GM18870 (cell line): Measurements from ENCODE around the gene NRG4.
A peak's percentile ranks its signal among the peaks of the same experiment; 100 is the strongest.
"Not testable (repeated sequence)": the region's sequence is repeated elsewhere in the genome, so short reads cannot be mapped to it uniquely, and the experiment has no call there.

Experiments
- ATAC-seq: cut with Tn5 transposase; IDR thresholded peaks from one replicate; pipeline ENCODE4 v1.9.1; 2021; ENCODE audit warnings: moderate library complexity; ENCODE audit not compliant: unreplicated experiment

The NRG4 gene

DNA sequence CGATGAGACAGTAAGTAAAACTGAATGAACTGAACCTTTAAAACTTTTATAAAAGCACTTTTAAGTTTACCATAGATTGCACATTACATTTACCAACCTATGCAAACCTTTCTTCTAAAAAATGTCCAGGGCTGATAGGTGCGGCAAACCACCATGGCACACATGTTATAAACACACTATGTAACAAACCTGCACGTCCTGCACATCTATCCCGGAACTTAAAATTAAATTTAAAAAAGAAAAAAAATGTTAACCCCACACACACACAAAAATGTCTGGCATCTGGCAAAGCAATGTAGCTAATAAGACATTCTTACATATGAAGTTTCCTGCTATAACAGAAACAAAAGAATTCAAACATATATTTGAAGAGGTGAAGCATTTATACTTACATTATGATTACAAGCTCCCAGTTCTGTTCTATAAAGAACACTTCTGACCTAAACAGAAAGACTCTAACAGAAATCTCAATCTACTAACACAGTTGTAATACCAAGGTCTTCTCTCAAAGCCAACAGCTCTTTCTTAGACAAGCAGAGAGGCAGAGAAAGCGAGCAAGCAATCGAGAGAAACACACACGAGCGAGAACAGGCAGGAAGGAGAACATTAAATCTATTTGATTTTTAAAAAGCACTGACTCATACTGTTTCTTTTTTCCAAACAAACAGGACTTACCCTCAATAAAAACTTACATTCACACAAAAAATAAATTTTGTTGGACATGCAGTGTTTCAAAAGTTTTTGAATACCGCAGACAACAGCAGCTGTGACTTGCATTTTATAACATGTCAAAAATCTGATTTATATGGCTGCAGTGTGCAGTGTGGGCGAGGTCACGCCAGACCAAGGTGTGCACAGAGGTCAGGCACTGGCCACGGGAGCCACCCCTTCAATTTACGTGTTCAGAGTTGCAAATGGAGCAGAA, at the start of gene NRG4:
NRG4 (minus strand) TSS at position 798 of the 925 bp plus-strand sequence. CDS start 1,194 bp downstream, outside the sequence.
- no peak for ATAC-seq

DNA sequence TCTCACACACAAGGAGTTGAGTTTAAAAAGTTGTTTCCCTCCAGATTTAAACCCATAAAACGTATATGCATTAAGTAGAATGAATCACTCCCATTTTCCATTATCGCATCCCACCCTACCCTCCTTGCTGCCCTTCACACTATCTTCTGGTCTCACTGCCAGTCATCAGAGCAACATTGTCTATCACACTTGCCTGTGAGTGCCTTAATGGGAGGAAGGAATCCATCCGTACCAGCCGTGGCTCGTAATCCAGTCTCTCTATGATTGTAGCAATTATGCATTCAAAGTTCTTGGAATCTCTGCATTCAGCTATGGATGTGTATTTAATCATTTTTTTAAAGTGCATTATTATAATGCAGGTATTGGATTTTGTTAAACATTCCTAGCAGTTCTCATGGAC, 49.5 kb upstream of the NRG4 start:
- ATAC-seq = no peak

GRCh38 chr15:76060118-76060989, 48.1 kb upstream of the NRG4 start:
- ATAC-seq = no peak

- no peak for ATAC-seq
These were observed 47.3 kb upstream of the NRG4 start, which contains the start of gene TMEM266 for GRCh38 chr15:76059320-76060117. TMEM266 (plus strand) TSS chr15:76059985; CDS start chr15:76134264, 74,279 bp downstream.

DNA sequence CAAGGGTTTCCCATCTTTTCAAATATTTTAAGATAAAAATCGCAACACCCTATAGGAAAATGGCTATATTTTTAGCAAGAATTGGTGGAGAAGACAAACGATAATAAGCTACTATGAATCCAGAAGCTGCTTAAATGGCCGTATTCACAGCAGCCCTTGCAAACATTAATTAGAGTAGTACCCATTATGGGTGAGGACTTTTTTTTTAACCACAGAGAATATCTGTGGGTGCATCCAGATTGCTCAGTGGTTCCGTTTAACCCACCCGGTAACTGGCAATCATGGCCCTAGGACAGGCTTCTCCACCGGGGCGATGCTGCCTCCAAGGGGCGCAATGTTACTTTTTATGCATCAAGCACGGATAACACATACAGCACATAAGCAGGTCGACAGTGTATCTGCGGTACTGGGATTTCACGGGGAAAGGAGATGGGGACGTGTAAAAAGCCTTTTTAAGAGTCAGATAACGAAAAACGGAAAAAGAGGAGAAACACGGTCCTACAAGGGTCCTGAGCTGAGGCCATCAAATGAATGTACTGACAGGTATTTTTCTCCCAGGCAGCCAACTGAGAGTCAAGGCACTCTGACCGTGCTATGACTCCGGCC, 46.6 kb upstream of the NRG4 start:
- ATAC-seq = no peak

- peak; percentile 35 for ATAC-seq
These were observed 45.2 kb upstream of the NRG4 start for GRCh38 chr15:76057332-76058000.

DNA sequence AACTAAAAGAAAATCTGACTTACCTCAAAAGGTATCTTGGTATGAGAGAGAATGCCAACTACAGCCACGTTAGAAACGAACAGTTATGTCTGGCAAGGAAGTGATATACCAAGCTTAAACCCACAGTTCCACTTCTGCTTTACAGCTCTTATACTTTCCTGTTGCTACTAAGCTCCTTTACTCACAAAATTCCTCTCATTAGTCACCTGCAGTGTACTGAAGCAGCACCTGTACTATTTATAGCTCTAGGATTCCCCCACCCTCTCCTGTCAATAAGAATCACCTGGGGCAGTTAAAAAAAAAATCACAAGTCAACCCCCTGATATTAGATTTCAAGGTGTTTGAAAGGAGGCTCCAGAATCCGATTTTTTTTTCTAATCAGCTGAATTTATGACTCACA, 44.7 kb upstream of the NRG4 start:
- peak; percentile 72 for ATAC-seq

DNA sequence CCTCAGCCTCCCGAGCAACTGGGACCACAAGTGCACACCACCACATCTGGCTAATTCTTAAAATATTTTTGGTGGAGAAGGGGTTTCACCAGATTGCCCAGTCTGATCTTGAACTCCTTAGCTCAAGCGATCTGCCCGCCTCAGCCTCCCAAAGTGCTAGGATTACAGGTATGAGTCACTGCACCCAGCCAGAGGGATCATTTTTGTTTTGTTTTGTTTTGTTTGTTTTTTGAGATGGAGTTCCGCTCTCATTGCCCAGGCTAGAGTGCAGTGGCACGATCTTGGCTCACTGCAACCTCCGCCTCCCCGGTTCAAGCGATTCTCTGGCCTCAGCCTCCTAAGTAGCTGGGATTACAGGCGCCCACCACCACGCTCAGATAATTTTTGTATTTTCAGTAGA, 42.0 kb upstream of the NRG4 start:
- ATAC-seq = not testable (repeated sequence)

- no peak for ATAC-seq
These were observed 26.3 kb upstream of the NRG4 start for GRCh38 chr15:76038512-76038911.

- ATAC-seq = no peak
These were observed 23.4 kb upstream of the NRG4 start for GRCh38 chr15:76035593-76035992.

GRCh38 chr15:76034111-76034510, 21.9 kb upstream of the NRG4 start:
- ATAC-seq = no peak

DNA sequence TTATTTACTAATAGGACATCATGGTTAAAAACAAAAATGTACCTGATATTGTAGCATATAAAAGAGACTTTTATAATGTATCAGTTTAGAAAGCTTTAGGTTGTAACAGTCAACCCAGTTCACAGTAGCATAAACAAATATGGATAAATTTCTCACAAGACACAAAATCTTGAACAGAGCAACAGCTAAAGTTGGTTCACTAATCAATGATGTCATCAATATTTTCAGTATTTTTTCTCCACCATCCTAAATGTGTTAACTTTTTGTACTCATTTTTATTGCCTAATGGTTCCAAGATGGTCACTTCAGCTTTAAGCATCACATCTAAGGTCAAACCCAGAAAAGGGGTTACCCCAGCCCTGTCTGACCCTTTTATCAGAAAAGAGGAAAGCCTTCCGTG, 21.2 kb upstream of the NRG4 start:
- no peak for ATAC-seq

DNA sequence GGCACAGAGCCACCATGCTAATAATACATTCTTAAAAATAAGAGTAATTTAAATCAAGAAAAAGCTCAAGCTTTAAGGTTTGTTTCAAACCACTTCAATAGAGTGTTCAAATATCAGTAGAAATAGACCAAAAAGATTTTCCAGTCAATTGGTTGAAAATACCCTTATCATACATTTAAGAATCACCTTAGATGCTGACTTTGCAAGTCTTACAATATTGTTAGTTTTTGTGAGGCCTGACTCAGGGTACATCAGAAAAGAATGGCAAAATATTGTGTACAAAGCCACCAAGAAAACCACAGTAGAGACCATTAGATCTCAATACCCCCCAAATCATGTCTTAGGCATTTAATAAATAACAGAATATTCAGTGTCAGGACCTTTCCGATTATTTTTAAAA, 19.8 kb upstream of the NRG4 start:
- no peak for ATAC-seq

DNA sequence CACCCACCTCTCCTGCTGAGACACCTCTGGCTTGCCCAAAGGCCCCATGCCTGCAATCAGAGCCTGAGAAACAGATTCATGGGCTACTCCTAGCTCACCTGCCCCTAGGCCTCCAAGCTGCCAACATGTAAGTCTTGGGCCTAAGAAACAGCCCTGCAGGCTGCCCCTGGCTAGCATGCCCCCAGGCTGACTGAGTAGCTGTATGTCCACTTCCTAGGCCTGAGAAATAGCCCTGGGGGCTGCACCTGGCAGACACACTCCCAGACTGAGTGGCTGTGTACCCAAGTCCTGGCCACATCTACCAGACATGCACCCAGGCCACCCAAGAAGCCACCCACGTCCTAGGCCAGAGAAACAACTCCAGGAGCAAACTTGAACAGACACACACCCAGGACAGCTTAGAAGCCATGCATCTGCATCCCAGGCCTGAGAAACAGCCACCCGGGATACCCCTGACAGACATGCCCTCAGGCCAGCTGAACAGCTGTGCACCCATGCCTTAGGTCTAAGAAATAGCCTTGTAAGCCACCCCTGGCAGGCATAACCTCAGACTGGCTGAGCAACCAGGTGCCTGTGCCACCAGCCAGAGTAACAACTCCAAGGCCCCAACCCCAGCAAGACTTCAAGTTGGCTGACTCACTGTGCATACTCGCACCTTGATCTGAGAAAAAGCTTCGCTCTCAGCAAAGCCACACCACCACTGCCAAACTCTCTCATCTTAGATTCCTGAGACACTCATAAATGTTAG, 12.0 kb upstream of the NRG4 start:
- ATAC-seq = no peak

GRCh38 chr15:76013470-76013869, 1.2 kb upstream of the NRG4 start:
- not testable (repeated sequence) for ATAC-seq

- no peak for ATAC-seq
These were observed 1.6 kb downstream of the NRG4 start for GRCh38 chr15:76010613-76011012.

- no peak for ATAC-seq
These were observed 6.0 kb downstream of the NRG4 start for GRCh38 chr15:76006136-76006778.

GRCh38 chr15:76003364-76003763, 8.9 kb downstream of the NRG4 start:
- ATAC-seq = no peak

DNA sequence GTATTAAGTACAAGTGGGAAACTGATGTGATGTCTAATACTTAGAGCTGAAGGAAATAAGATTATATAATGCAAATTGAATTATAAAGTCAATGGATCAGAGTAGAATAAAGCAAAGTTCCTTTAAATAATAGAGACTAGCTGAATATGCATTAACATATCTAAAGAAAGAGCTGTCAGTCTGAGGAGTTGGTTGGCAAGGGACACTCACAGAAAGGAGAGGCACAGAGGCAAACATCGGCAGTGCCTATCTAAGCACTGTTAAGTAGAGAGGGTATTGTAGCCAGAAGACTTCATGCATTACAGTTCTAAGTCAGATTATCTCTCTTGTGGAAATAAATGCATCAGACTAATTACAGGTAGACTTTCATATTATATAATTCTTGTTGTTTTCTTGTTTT, 16.6 kb downstream of the NRG4 start:
- ATAC-seq = no peak
